SK-N-SH (cell line): ENCODE data around the gene EPB41L1. TPM values are rescaled to one million over a fixed set of nuclear protein-coding genes. Genes with fewer than 3 reads are reported as not detected.
A peak's percentile ranks its signal among the peaks of the same experiment; 100 is the strongest.

Source experiments
- CTCF ChIA-PET: fragments of 300-600, 350-600 bp; formaldehyde crosslinking; extraction: SDS; loops from one replicate; lab custom pipeline; 2021; lab: Yijun Ruan, JAX
- POLR2A ChIA-PET: fragments of 350-600 bp; sonication (Branson Sonifier 250); formaldehyde crosslinking; extraction: SDS; loops from one replicate; lab custom pipeline; 2020; ENCODE audit warnings: antibody characterized with exemption, inconsistent platforms; lab: Yijun Ruan, JAX
- DNase-seq: peaks from one replicate; pipeline ENCODE4 v3.0.0; 2012
- H2AFZ ChIP-seq: fragments of 200-600 bp; sonication (generic); 2 replicates; pipeline ENCODE4 v1.8.1; 2016; ENCODE audit warnings: antibody characterized with exemption, mild to moderate bottlenecking, low read depth
- H3F3A ChIP-seq: fragments of 200-600 bp; sonication (generic); replicated peaks from 2 replicates; pipeline ENCODE3; 2016; ENCODE audit warnings: antibody characterized with exemption, mild to moderate bottlenecking; ENCODE audit not compliant: insufficient read depth
- H3K27ac ChIP-seq, 2 experiments: fragments of 200-500 bp in 1 of 2; fragments of 200-600 bp in 1 of 2; sonication (Bioruptor generic) in 1 of 2; sonication (generic), shearing (Covaris generic) in 1 of 2; 2 replicates each; pipeline versions ENCODE4 v1.5.1 to v1.6.1; 2014 to 2016; ENCODE audit warnings: low read depth in 2 of 2, inconsistent platforms in 1 of 2, low read length in 1 of 2, mild to moderate bottlenecking in 1 of 2, mixed read lengths in 1 of 2
- H3K27me3 ChIP-seq: fragments of 200-600 bp; sonication (generic), shearing (Covaris generic); 2 replicates; pipeline ENCODE4 v1.6.1; 2016; ENCODE audit warnings: mixed run types; ENCODE audit not compliant: insufficient read depth
- H3K36me3 ChIP-seq, 2 experiments: fragments of 200-500 bp in 1 of 2; fragments of 200-600 bp in 1 of 2; sonication (Bioruptor generic) in 1 of 2; sonication (generic) in 1 of 2; replicated peaks in 1 of 2; 2 replicates each; pipeline versions ENCODE3 to v1.5.1; 2014 to 2016; ENCODE audit warnings: low read length in 1 of 2, mild to moderate bottlenecking in 1 of 2; ENCODE audit not compliant: insufficient read depth in 2 of 2, control insufficient read depth in 1 of 2
- H3K4me1 ChIP-seq, 2 experiments: fragments of 200-500 bp in 1 of 2; fragments of 200-600 bp in 1 of 2; sonication (Bioruptor generic) in 1 of 2; sonication (generic), shearing (Covaris generic) in 1 of 2; 2 replicates each; pipeline versions ENCODE4 v1.5.1 to v1.6.1; 2014 to 2016; ENCODE audit warnings: low read depth in 1 of 2, low read length in 1 of 2, mixed run types in 1 of 2; ENCODE audit not compliant: insufficient read depth in 2 of 2, control insufficient read depth in 1 of 2
- H3K4me2 ChIP-seq: fragments of 200-600 bp; sonication (generic), shearing (Covaris generic); 2 replicates; pipeline ENCODE4 v1.6.1; 2017; ENCODE audit warnings: mixed run types
- H3K4me3 ChIP-seq, 2 experiments: fragments of 200-500 bp in 1 of 2; fragments of 200-600 bp in 1 of 2; sonication (Bioruptor generic) in 1 of 2; sonication (generic), shearing (Covaris generic) in 1 of 2; 2 replicates each; pipeline versions ENCODE4 v1.5.1 to v1.8.1; 2014 to 2016; ENCODE audit warnings: low read depth in 2 of 2, inconsistent platforms in 1 of 2, low read length in 1 of 2, mild to moderate bottlenecking in 1 of 2, mixed read lengths in 1 of 2, moderate library complexity in 1 of 2
- H3K79me2 ChIP-seq: fragments of 200-600 bp; sonication (generic); 2 replicates; pipeline ENCODE4 v1.8.1; 2017; ENCODE audit warnings: mild to moderate bottlenecking; ENCODE audit not compliant: insufficient read depth
- H3K9ac ChIP-seq: fragments of 200-600 bp; sonication (generic); 2 replicates; pipeline ENCODE4 v1.6.1; 2017; ENCODE audit warnings: mixed run types
- H3K9me2 ChIP-seq: fragments of 200-600 bp; sonication (generic); 2 replicates; pipeline ENCODE4 v1.6.1; 2017; ENCODE audit warnings: mixed run types
- H3K9me3 ChIP-seq: fragments of 200-600 bp; sonication (generic); 2 replicates; pipeline ENCODE4 v1.6.1; 2017; ENCODE audit warnings: mixed run types, mild to moderate bottlenecking, moderate library complexity
- H4K20me1 ChIP-seq: fragments of 200-600 bp; sonication (generic); 2 replicates; pipeline ENCODE4 v1.6.1; 2017; ENCODE audit warnings: mild to moderate bottlenecking, mixed run types; ENCODE audit not compliant: insufficient read depth
- CTCF ChIP-seq: fragments of 200-600 bp; sonication (generic); IDR thresholded peaks from 2 replicates; pipeline ENCODE4 v1.6.1; 2017; ENCODE audit warnings: antibody characterized with exemption, mild to moderate bottlenecking, moderate library complexity
- EP300 ChIP-seq, 2 experiments: IDR thresholded peaks; 2 replicates each; pipeline versions ENCODE4 v1.4.0 to v1.6.1; 2012; ENCODE audit warnings: borderline replicate concordance in 1 of 2, low read depth in 1 of 2, low read length in 1 of 2
- FOSL2 ChIP-seq: IDR thresholded peaks from 2 replicates; pipeline ENCODE4 v1.4.0; 2012; ENCODE audit warnings: low read depth, mild to moderate bottlenecking, moderate library complexity, borderline replicate concordance
- FOXJ3 ChIP-seq: sonication (generic); formaldehyde crosslinking; IDR thresholded peaks from 2 replicates; pipeline ENCODE4 v1.5.1; 2020; ENCODE audit warnings: mild to moderate bottlenecking, missing genetic modification reagents
- GATA2 ChIP-seq: sonication (generic); formaldehyde crosslinking; IDR thresholded peaks from 2 replicates; pipeline ENCODE4 v1.5.0; 2020; ENCODE audit warnings: mild to moderate bottlenecking, missing genetic modification reagents
- JUND ChIP-seq: IDR thresholded peaks from 2 replicates; pipeline ENCODE4 v1.4.0; 2012
- MEF2A ChIP-seq: IDR thresholded peaks from 2 replicates; pipeline ENCODE4 v1.4.0; 2012; ENCODE audit warnings: low read depth, borderline replicate concordance
- MXI1 ChIP-seq: IDR thresholded peaks from 2 replicates; pipeline ENCODE4 v1.6.1; 2012; ENCODE audit warnings: mild to moderate bottlenecking, low read depth, low read length, improper control_type of control experiment
- POLR2AphosphoS5 ChIP-seq: IDR thresholded peaks from 2 replicates; pipeline ENCODE4 v1.6.1; 2012; ENCODE audit warnings: low read depth, low read length
- RAD21 ChIP-seq: IDR thresholded peaks from 2 replicates; pipeline ENCODE4 v1.6.1; 2012; ENCODE audit warnings: mild to moderate bottlenecking, low read length
- RCOR1 ChIP-seq: fragments of 150-350 bp; IDR thresholded peaks from 2 replicates; pipeline ENCODE4 v1.6.1; 2017; ENCODE audit warnings: antibody characterized with exemption, low read length
- RFX5 ChIP-seq: IDR thresholded peaks from 2 replicates; pipeline ENCODE4 v1.6.1; 2012; ENCODE audit warnings: mild to moderate bottlenecking, improper control_type of control experiment, low read length
- SIN3A ChIP-seq: IDR thresholded peaks from 2 replicates; pipeline ENCODE4 v1.6.1; 2012; ENCODE audit warnings: low read depth, mild to moderate bottlenecking, low read length, moderate library complexity, borderline replicate concordance
- SMC3 ChIP-seq: IDR thresholded peaks from 2 replicates; pipeline ENCODE4 v1.6.1; 2012; ENCODE audit warnings: low read depth, low read length, improper control_type of control experiment
- ZBTB33 ChIP-seq: IDR thresholded peaks from 2 replicates; pipeline ENCODE4 v1.4.0; 2012; ENCODE audit warnings: low read depth, borderline replicate concordance
- WGBS: methylation state at CpG from one replicate; pipeline ENCODE4 v1.1.6; 2017; ENCODE audit warnings: low lambda C conversion rate; 5-methylcytosine and 5-hydroxymethylcytosine counted together
- polyA plus RNA-seq, 3 experiments: library from polyadenylated mRNA; depleted of rRNA; stranded (reverse); fragments of >200 nt; gene quantifications; 2 replicates each; pipeline ENCODE4 v1.2.3, GENCODE V29; 2012

EPB41L1 gene
- polyA plus RNA-seq, 1 of the 3 experiments (the other 2 are of a cell fraction): 26.1 TPM

- no peak overlapping the region for H2AFZ ChIP-seq
- CTCF ChIA-PET: interaction anchor here (0.7 to 23.2 kb wide), 5 partner anchors 9 to 186 kb away, joined by 3 to 560 read pairs (median 32); partner anchors contain the start of gene SCAND1
- H3K9ac ChIP-seq: no peak overlapping the region
- no peak overlapping the region for H3K27ac ChIP-seq
- no peaks in the 10 kb centered on the region for H3K9me2 ChIP-seq
- DNase-seq: no peak
- peaks cover 3% of the 10 kb centered on the region for H3F3A ChIP-seq
- no peaks in the 10 kb centered on the region for H3K9me3 ChIP-seq
- no peaks in the 10 kb centered on the region for H4K20me1 ChIP-seq
- no peaks in the 10 kb centered on the region for H3K36me3 ChIP-seq
- H3K4me3 ChIP-seq: no peak overlapping the region
- peak; percentile 28 for TF ChIP-seq CTCF
- TF ChIP-seq JUND: no peak
- TF ChIP-seq EP300 (IDR thresholded peaks at IDR 0.05; ENCODE audit: borderline replicate concordance in 1 of 2, low read depth in 1 of 2, low read length in 1 of 2): no peak
- no peak for TF ChIP-seq SIN3A
- no peak for TF ChIP-seq MXI1
- peak; percentile 34; the same call in 1 of the 2 replicates for TF ChIP-seq RAD21
- TF ChIP-seq SMC3: 0 out of 2 replicates have a peak, but pooled peaks have one; percentile 4
- TF ChIP-seq MEF2A: no peak
- no peaks in the 10 kb centered on the region for H3K27me3 ChIP-seq
- POLR2A ChIA-PET: no interaction called here
- no peaks in the 10 kb centered on the region; a peak in 2 of 4 replicates for H3K4me1 ChIP-seq
- H3K4me2 ChIP-seq: no peak overlapping the region
- no peaks in the 10 kb centered on the region for H3K79me2 ChIP-seq
- 62% methylated on average over 2 of the region's 2 CpGs for WGBS
These were observed 13.2 kb upstream of the EPB41L1 start for GRCh38 chr20:36141310-36141709.

- peaks cover 0 to 10% of the 10 kb centered on the region in 2 experiments; a peak in 1 of 4 replicates for H3K4me1 ChIP-seq
- no peaks in the 10 kb centered on the region for H3K9me2 ChIP-seq
- H3K9me3 ChIP-seq: no peaks in the 10 kb centered on the region
- POLR2A ChIA-PET: no interaction called here
- H3K4me3 ChIP-seq: no peak overlapping the region
- peaks cover 3% of the 10 kb centered on the region for H3F3A ChIP-seq
- DNase-seq: no peak
- H3K4me2 ChIP-seq: no peak overlapping the region
- no peak for TF ChIP-seq GATA2 (CRISPR knock-in tag)
- no peak for TF ChIP-seq POLR2AphosphoS5
- TF ChIP-seq SMC3: no peak
- TF ChIP-seq ZBTB33: no peak
- no peak for TF ChIP-seq FOSL2
- TF ChIP-seq RFX5: no peak
- no peak for TF ChIP-seq JUND
- no peak for TF ChIP-seq RCOR1
- no peak for TF ChIP-seq FOXJ3
- no peaks in the 10 kb centered on the region for H3K79me2 ChIP-seq
- H2AFZ ChIP-seq: peak overlapping the region; percentile 45
- no peaks in the 10 kb centered on the region for H3K36me3 ChIP-seq
- WGBS: 28% methylated on average over 1 of the region's 1 CpG
- no peaks in the 10 kb centered on the region for H3K27me3 ChIP-seq
- no peak overlapping the region for H3K9ac ChIP-seq
- CTCF ChIA-PET: interaction anchor here (0.6 to 23.2 kb wide), 6 partner anchors 12 to 286 kb away, joined by 3 to 560 read pairs (median 8); no protein-coding TSS in a partner anchor
- H4K20me1 ChIP-seq: no peaks in the 10 kb centered on the region
- no peak overlapping the region for H3K27ac ChIP-seq
These were observed 10.2 kb upstream of the EPB41L1 start for GRCh38 chr20:36144336-36144735.
